Right cardiac atrium (tissue), 5 donors: Measurements from ENCODE around the gene TMEM198. TPM values are rescaled to one million over a fixed set of nuclear protein-coding genes. Genes with fewer than 3 reads are reported as not detected.

ENCODE experiments used
- ATAC-seq, 2 donors: fragments of 200-7000 bp; cut with Tn5 transposase; one replicate each; pipeline versions ENCODE4 v1.8.0 to v1.9.1; 2020; ENCODE audit warnings: moderate library complexity in 2 of 2, mild to moderate bottlenecking in 1 of 2
- DNase-seq, 3 donors: peaks; one replicate each; pipeline ENCODE4 v3.0.0-alpha.2; 2020
- H3K27ac ChIP-seq: one replicate; pipeline ENCODE4 v1.5.1; 2013; ENCODE audit warnings: mild to moderate bottlenecking, low read length, control low read depth, moderate library complexity
- H3K27me3 ChIP-seq: one replicate; pipeline ENCODE4 v1.6.1; 2013; ENCODE audit not compliant: control insufficient read depth, insufficient read depth
- H3K4me1 ChIP-seq: one replicate; pipeline ENCODE4 v1.6.1; 2013; ENCODE audit warnings: low read length; ENCODE audit not compliant: control insufficient read depth, insufficient read depth
- H3K4me3 ChIP-seq: one replicate; pipeline ENCODE4 v1.5.1; 2013; ENCODE audit warnings: low read length, control low read depth
- H3K9me3 ChIP-seq: one replicate; pipeline ENCODE4 v1.6.1; 2013; ENCODE audit warnings: low read length; ENCODE audit not compliant: control insufficient read depth
- WGBS: extraction: QIAGEN DNeasy Blood & Tissue Kit; methylation state at CpG from one replicate; pipeline ENCODE4 v1.1.7; 2013; 5-methylcytosine and 5-hydroxymethylcytosine counted together
- intact Hi-C, 4 donors: fragments of 100-400 bp; cut with DNase I; formaldehyde crosslinking; loops; one replicate each; pipeline versions ENCODE4 v1.11.0 to v1.14.0; 2022 to 2023
- polyA plus RNA-seq: library from polyadenylated mRNA; stranded (reverse); fragments of 200-250 nt; gene quantifications from one replicate; pipeline ENCODE4 v1.2.3, GENCODE V29; 2013
- total RNA-seq, 4 donors: library from RNA; stranded (reverse); fragmentation: NEBNext Ultra II Directional; extraction: Animal tissue kit (Norgen Biotek cat#: 25700); gene quantifications; one replicate each; pipeline ENCODE4 v1.2.1, GENCODE V29; 2021
- donor health status: healthy with polysubstance abuse.
- donor health status: DM: no; HTN: yes; CAD: no.
- donor health status: DM: no; HTN: no; CAD: no.
- donor health status: DM: no; HTN: yes; CAD: no; lungs with severe emphysema.
- donor health status: DM: yes; HTN: yes; CAD: no.

Gene TMEM198
- total and polyA plus RNA-seq, 5 donors: 1.8 to 3.4 (median 3.2) TPM

- Histone ChIP-seq H3K9me3 (no peaks in the 10 kb centered on the region), H3K27ac (no peak overlapping the region), H3K4me3 (no peak overlapping the region), H3K27me3 (no peaks in the 10 kb centered on the region), H3K4me1 (no peaks in the 10 kb centered on the region)
- ATAC-seq: no peak
- intact Hi-C loops: no loop called here
- peak in 1 of 3 donors; percentile 10 for DNase-seq
- 64% methylated on average over 10 of the region's 10 CpGs for WGBS
These were observed 25.7 kb upstream of the TMEM198 start for GRCh38 chr2:219517954-219518778.

GRCh38 chr2:219519526-219519916 is 24.3 kb upstream of the TMEM198 start:
- WGBS: 81% methylated on average over 9 of the region's 9 CpGs
- DNase-seq (peak in 1 of 3 donors; percentile 4), ATAC-seq (no peak)
- Histone ChIP-seq H3K27ac (no peak overlapping the region), H3K4me3 (no peak overlapping the region), H3K9me3 (no peaks in the 10 kb centered on the region), H3K4me1 (peaks cover 1% of the 10 kb centered on the region), H3K27me3 (no peaks in the 10 kb centered on the region)
- intact Hi-C loops: no loop called here

GRCh38 chr2:219520079-219520478 is 23.7 kb upstream of the TMEM198 start:
- intact Hi-C loops: loop anchor here in 3 of 4 donors (5.0 to 10.0 kb wide), 2 partner anchors 43 to 45 kb away; no protein-coding TSS in a partner anchor

GRCh38 chr2:219521066-219521880 is 22.6 kb upstream of the TMEM198 start:
- Histone ChIP-seq H3K4me1 (peaks cover 4% of the 10 kb centered on the region), H3K27me3 (no peaks in the 10 kb centered on the region), H3K27ac (peak overlapping the region; percentile 44), H3K9me3 (no peaks in the 10 kb centered on the region), H3K4me3 (no peak overlapping the region)
- ATAC-seq (peak; percentile 65 to 79), DNase-seq (peak; percentile 50 to 77 (median 77))
- 10% methylated on average over 14 of the region's 14 CpGs for WGBS
- intact Hi-C loops: loop anchor here in 3 of 4 donors (5.0 to 10.0 kb wide), 2 partner anchors 44 to 46 kb away; no protein-coding TSS in a partner anchor

More at GRCh38 chr2:219520079-219520478, 23.7 kb upstream of the TMEM198 start:
- no peaks in the 10 kb centered on the region for H3K27me3 ChIP-seq
- DNase-seq: peak in 1 of 3 donors; percentile 37
- no peaks in the 10 kb centered on the region for H3K9me3 ChIP-seq
- H3K4me1 ChIP-seq: peaks cover 1% of the 10 kb centered on the region
- no peak overlapping the region for H3K27ac ChIP-seq
- WGBS: 61% methylated on average over 8 of the region's 8 CpGs
- ATAC-seq: peak; percentile 7 to 30
- no peak overlapping the region for H3K4me3 ChIP-seq

- no peak overlapping the region for H3K4me3 ChIP-seq
- ATAC-seq (peak; percentile 8 to 32), DNase-seq (peak in 2 of 3 donors; percentile 67 to 74)
- no peaks in the 10 kb centered on the region for H3K9me3 ChIP-seq
- H3K4me1 ChIP-seq: peaks cover 4% of the 10 kb centered on the region
- no peaks in the 10 kb centered on the region for H3K27me3 ChIP-seq
- peak overlapping the region; percentile 58 for H3K27ac ChIP-seq
- intact Hi-C loops: loop anchor here in 3 of 4 donors (5.0 to 10.0 kb wide), 2 partner anchors 45 to 48 kb away; no protein-coding TSS in a partner anchor
- WGBS: 3% methylated on average over 70 of the region's 70 CpGs
These were observed 21.5 kb upstream of the TMEM198 start for GRCh38 chr2:219522111-219523030.

- DNase-seq (peak in 1 of 3 donors; percentile 28), ATAC-seq (no peak)
- H3K27me3 ChIP-seq: no peaks in the 10 kb centered on the region
- no peak overlapping the region for H3K4me3 ChIP-seq
- peaks cover 4% of the 10 kb centered on the region for H3K4me1 ChIP-seq
- H3K27ac ChIP-seq: no peak overlapping the region
- H3K9me3 ChIP-seq: no peaks in the 10 kb centered on the region
- intact Hi-C loops: loop anchor here in 3 of 4 donors (5.0 to 10.0 kb wide), 2 partner anchors 46 to 48 kb away; no protein-coding TSS in a partner anchor
- WGBS: 31% methylated on average over 24 of the region's 24 CpGs
These were observed 20.7 kb upstream of the TMEM198 start for GRCh38 chr2:219523031-219523671.

GRCh38 chr2:219524817-219525216 is 19.0 kb upstream of the TMEM198 start:
- intact Hi-C loops: loop anchor here (5.0 to 10.0 kb wide), 4 partner anchors 33 to 123 kb away; no protein-coding TSS in a partner anchor
- H3K4me1 ChIP-seq: peaks cover 4% of the 10 kb centered on the region
- 98% methylated on average over 2 of the region's 2 CpGs for WGBS
- H3K9me3 ChIP-seq: no peaks in the 10 kb centered on the region
- ATAC-seq: no peak
- no peaks in the 10 kb centered on the region for H3K27me3 ChIP-seq
- no peak overlapping the region for H3K4me3 ChIP-seq
- H3K27ac ChIP-seq: no peak overlapping the region
- peak in 1 of 3 donors; percentile 24 for DNase-seq

- peak overlapping the region; percentile 52 for H3K27ac ChIP-seq
- H3K9me3 ChIP-seq: no peaks in the 10 kb centered on the region
- intact Hi-C loops: loop anchor here in 3 of 4 donors (5.0 to 10.0 kb wide), 4 partner anchors 33 to 123 kb away; no protein-coding TSS in a partner anchor
- peaks cover 4% of the 10 kb centered on the region for H3K4me1 ChIP-seq
- H3K4me3 ChIP-seq: no peak overlapping the region
- 27% methylated on average over 9 of the region's 9 CpGs for WGBS
- no peaks in the 10 kb centered on the region for H3K27me3 ChIP-seq
- DNase-seq (peak in 1 of 3 donors; percentile 59), ATAC-seq (peak in 1 of 2 donors; percentile 14)
These were observed 18.1 kb upstream of the TMEM198 start for GRCh38 chr2:219525533-219526232.

GRCh38 chr2:219526320-219527075 is 17.3 kb upstream of the TMEM198 start:
- ATAC-seq (peak in 1 of 2 donors; percentile 1), DNase-seq (peak in 2 of 3 donors; percentile 11 to 41)
- Histone ChIP-seq H3K4me1 (peaks cover 4% of the 10 kb centered on the region), H3K27me3 (no peaks in the 10 kb centered on the region), H3K27ac (peak overlapping the region; percentile 52), H3K4me3 (no peak overlapping the region), H3K9me3 (no peaks in the 10 kb centered on the region)
- 25% methylated on average over 11 of the region's 11 CpGs for WGBS
- intact Hi-C loops: loop anchor here in 3 of 4 donors (5.0 to 10.0 kb wide), 4 partner anchors 34 to 124 kb away; no protein-coding TSS in a partner anchor
